WI38 (cell line): Measurements from ENCODE around the gene SUOX.
"Not testable (repeated sequence)": the region's sequence is repeated elsewhere in the genome, so short reads cannot be mapped to it uniquely, and the experiment has no call there.

Experiments
- H3K4me3 ChIP-seq: 2 replicates; pipeline ENCODE4 v1.5.1; 2011; ENCODE audit warnings: low read depth, mild to moderate bottlenecking, control low read depth, low read length
- TF ChIP-seq, protein P1 (sequence below): IDR thresholded peaks from 2 replicates; pipeline ENCODE4 v1.5.1; 2012; ENCODE audit warnings: low read depth, mild to moderate bottlenecking, control low read depth, low read length

SUOX gene

DNA sequence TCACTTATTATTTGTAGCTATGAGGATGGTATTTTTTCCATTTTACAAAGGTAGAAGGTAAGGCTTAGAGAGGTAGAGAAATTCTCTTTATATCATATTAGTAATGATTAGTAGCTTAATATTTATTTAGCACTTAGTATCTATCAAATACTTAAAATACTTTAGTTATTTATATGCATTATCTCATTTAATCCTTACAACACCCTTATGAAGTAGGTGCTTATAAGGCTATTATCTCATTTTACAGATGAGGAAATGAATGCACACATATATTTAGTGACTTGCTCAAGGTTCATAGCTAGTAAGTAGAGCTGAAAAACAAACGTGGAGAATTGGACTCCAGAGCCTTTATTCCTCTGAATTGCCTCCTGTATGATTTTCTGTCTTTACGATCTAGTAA is 12.2 kb upstream of the SUOX start:
- no peak overlapping the region for H3K4me3 ChIP-seq
- TF ChIP-seq, protein P1, sequence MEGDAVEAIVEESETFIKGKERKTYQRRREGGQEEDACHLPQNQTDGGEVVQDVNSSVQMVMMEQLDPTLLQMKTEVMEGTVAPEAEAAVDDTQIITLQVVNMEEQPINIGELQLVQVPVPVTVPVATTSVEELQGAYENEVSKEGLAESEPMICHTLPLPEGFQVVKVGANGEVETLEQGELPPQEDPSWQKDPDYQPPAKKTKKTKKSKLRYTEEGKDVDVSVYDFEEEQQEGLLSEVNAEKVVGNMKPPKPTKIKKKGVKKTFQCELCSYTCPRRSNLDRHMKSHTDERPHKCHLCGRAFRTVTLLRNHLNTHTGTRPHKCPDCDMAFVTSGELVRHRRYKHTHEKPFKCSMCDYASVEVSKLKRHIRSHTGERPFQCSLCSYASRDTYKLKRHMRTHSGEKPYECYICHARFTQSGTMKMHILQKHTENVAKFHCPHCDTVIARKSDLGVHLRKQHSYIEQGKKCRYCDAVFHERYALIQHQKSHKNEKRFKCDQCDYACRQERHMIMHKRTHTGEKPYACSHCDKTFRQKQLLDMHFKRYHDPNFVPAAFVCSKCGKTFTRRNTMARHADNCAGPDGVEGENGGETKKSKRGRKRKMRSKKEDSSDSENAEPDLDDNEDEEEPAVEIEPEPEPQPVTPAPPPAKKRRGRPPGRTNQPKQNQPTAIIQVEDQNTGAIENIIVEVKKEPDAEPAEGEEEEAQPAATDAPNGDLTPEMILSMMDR, result no peak

DNA sequence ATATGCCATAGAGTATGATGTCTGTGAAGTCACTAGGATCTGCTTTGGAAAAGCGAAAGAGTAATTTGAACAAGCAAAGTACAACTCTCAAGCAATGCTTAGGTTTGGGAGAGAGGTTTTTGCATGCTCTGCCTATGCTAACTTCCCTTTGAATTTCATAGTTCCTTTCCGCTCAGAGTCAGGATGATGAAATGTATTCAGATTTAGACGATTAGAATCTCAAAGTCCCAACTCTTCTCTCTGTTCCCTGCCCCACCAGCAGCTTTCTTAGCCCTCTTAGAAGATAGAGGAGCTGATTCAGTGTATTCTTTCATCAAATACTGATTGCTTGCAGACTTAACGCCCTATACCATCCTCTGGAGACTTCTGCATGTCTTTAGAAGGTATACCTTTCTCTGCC is 11.7 kb upstream of the SUOX start:
- TF ChIP-seq, protein P1, result no peak
- H3K4me3 ChIP-seq, result no peak overlapping the region

DNA sequence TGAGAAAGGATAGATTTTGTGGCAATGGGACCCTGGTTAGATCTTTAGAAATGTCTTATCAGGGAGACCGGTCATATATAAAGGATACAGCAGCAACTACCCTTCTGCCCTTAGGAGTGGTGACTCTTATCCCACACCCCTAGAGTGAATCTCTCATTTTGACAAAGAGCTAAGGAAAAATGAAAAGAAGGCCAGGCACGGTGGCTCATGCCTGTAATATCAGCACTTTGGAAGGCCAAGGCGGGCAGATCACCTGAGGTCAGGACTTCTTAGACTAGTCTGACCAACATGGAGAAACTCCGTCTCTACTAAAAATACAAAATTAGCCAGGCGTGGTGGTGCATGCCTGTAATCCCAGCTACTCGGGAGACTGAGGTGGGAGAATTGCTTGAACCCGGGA is 11.1 kb upstream of the SUOX start:
- H3K4me3 ChIP-seq, result not testable (repeated sequence)

DNA sequence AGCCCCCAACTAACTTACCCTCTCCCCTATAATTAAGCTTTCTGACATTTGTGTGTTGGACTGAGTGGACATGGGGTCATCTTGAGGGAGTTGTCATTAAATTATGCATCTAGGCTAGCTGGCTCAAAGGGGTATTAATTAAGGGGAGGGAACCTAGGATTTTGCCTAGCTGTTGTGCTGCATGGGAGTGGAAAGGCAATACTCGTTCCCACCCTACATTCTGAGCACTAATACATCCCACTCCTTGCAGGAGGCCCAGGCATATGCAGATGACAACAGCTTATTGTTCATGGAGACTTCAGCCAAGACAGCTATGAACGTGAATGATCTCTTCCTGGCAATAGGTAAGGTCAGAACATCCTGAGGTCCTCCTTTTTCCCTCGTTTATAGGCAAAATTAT is 6.0 kb upstream of the SUOX start:
- no peak overlapping the region for H3K4me3 ChIP-seq
- TF ChIP-seq, protein P1, result no peak

DNA sequence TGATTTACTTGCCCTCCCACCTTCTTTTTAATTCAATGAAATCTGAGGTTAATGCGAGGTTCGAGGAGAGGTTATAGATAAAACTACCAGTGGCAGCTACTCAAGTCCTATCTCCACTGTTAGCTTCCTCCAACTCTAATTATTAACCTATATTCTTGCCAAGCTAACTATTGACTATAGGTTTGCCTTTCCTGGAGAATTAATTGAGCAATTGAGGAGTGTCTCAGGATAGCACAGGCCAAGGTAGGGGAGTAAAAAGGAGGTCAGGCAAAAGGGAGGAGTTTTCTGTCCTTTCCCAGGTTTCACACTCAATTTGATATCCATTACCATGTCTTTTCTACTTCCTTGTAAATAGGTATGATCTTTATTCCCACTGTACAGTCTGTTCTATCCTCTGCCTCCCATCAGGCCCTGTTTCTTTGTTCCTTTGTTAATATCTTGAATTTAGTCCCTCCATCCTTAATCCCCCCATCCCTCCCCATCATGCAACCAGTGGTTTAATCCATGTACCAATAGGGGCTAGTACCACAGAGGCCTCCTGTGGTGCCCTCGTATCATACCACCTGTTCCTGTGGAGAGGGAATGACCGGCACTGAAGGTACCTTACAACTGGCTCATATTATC is 3.7 kb upstream of the SUOX start:
- TF ChIP-seq, protein P1, result no peak
- H3K4me3 ChIP-seq, result no peak overlapping the region

DNA sequence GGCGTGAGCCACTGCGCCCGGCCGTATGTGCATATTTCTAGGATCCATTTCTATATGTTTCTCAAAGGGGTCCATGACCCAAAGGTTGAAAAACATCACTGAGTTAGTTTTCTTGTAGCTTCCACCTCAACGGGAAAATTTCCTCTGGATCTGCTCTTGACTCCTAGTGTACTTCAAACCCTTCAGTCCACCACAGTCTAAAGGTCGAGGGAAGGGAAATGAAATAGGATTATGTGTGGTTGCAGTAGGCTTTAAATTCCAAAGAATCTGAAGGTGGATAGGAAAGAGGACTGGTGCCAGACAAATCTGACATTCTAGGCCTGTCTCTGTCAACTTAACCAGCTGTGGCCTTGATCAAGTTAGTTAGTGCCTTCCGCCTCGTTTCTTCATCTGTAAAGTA is 1.7 kb upstream of the SUOX start:
- TF ChIP-seq, protein P1, result no peak
- H3K4me3 ChIP-seq, result no peak overlapping the region

DNA sequence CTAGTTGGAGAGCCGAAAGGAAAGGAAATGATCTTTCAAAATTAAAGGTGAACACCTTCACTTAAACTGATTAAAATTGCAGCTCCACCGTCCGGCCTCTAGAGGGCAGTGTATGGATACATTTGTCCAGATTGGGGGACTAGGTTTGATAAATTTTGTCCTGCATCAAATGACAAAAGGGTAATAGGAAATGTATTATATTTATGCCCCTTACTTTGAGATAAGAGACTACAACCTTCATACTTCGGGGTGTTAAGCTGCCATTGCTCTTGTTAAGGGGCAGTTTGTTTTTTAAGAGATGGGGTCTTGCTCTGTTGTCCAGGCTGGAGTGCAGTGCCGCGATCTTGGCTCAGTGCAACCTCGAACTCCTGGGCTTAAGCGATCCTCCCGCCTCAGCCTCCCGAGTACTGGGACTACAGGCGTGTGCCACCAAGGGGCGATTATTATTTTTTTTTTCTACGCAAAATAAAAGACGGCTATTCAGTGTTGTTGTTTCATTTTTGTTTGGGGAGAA is 818 bp upstream of the SUOX start:
- TF ChIP-seq, protein P1, result peak; percentile 68
- peak overlapping the region; percentile 73 for H3K4me3 ChIP-seq

DNA sequence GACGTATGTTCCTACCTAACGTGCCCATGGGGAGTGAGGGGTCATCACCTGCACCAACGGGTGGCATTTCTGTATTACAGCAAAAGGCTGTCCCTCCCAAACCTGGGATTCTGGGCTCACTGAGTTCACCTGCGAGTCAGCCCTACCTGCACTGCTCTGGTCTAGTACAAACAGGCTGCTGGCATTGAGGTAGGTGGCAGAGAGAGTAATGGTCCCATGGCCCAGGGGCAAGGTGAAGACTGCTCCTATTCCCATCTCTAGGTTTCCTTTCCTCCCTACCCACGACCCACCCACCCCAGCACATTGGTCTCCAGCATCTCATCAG is 421 bp downstream of the SUOX start:
- peak overlapping the region; percentile 73 for H3K4me3 ChIP-seq

DNA sequence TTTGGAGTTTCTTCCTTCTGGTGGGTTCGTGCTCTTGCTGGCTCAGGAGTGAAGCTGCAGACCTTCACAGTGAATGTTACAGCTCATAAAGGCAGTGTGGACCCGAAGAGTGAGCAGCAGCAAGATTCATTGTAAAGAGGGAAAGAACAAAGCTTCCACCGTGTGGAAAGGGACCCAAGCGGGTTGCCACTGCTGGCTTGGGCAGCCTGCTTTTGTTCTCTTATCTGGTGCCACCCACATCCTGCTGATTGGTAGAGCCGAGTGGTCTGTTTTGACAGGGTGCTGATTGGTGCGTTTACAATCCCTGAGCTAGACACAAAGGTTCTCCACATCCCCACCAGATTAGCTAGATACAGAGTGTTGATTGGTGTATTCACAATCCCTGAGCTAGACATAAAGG is 2.4 kb downstream of the SUOX start:
- H3K4me3 ChIP-seq, result not testable (repeated sequence)

More for the DNA sequence above, 421 bp downstream of the SUOX start:
- TF ChIP-seq, protein P1, result no peak

DNA sequence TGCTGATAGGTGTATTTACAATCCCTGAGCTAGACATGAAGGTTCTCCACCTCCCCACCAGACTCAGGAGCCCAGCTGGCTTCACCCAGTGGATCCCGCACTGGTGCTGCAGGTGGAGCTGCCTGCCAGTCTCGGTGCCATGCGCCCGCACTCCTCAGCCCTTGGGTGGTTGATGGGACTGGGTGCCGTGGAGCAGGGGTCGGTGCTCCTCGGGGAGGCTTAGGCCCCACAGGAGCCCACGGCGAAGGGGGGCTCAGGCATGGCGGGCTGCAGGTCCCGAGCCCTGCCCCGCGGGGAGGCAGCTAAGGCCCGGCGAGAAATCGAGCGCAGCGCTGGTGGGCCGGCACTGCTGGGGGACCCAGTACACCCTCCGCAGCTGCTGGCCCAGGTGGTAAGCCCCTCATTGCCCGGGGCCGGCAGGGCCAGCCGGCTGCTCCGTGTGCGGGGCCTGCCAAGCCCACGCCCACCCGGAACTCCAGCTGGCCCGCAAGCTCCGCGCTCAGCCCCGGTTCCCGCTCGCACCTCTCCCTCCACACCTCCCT is 3.0 kb downstream of the SUOX start:
- not testable (repeated sequence) for H3K4me3 ChIP-seq
